GM18519 (cell line): ENCODE measurements around the gene LAMA5.

Experiments used
- ATAC-seq: cut with Tn5 transposase; IDR thresholded peaks from one replicate; pipeline ENCODE4 v1.9.1; 2021; ENCODE audit warnings: mild to moderate bottlenecking, moderate library complexity; ENCODE audit not compliant: unreplicated experiment, low FRiP score

LAMA5 gene

DNA sequence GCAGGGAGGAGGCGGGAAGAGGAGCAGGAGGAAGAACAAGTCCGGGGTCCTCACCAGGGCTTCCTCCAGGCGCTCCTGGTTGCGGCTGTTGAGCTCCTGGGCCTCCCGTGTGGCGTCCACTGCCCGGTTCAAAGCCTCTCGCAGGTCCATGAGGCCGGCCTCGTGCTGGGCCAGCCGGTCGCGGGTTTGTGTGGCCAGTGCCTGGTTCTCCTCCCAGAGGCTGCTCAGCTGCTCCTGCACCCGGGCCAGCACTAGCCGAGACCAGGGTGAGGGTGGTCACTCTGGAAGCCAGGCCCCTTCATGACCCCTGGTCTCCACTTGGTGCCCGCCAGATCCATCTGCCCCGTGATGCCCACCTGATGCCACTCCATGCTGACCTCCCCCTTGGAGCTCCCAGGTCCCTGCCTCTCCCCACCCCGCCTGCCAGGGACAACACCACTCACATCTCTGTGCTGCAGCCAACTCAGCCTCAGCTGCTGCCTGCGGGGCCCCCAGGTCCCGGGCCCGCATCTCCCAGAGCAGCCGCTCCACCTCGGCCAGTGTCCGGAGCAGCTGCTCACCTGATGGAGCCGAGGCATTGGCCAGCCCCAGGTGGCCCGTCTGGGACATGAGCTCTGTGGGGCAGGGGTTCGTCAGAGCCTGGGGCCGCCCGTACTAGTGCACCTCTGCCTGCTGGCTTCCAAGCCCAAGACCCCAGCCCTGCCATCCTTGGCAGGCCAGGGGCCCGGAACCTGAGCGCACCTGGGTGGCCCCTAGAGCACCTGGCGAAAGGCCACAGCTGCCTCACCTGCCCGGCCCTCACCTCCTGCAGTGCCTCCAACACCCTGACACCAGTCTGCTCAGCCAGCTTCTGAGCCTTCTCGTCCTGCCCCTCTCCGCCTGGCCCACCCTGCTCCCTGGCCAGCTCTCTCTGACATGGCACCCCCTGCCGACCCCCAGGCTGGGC lies 48.4 kb downstream of the LAMA5 start:
- no peak for ATAC-seq

DNA sequence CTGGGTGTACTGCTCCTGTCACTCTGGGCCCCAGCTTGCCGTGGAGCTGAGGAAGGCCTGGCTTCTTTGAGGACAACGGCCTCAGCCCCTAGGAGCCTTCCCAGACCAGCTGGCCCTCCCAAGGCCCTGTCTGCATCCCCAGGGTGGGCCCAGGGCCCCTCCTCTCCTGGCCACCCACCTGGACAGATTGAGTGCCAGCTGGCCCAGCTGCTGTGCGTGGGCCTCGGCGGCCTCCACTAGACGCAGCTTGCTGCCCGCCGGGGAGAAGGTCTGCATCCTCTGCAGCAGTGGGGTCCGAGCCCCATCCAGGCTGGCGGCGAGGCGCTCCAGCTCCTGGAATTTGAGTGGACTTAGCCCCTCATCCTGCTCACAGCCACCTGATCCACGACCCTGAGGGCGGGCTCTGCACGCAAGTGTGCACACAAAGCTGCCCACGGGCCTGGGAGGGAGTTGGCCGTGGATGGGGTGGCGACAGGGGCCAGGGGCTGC lies 49.9 kb downstream of the LAMA5 start:
- no peak for ATAC-seq

DNA sequence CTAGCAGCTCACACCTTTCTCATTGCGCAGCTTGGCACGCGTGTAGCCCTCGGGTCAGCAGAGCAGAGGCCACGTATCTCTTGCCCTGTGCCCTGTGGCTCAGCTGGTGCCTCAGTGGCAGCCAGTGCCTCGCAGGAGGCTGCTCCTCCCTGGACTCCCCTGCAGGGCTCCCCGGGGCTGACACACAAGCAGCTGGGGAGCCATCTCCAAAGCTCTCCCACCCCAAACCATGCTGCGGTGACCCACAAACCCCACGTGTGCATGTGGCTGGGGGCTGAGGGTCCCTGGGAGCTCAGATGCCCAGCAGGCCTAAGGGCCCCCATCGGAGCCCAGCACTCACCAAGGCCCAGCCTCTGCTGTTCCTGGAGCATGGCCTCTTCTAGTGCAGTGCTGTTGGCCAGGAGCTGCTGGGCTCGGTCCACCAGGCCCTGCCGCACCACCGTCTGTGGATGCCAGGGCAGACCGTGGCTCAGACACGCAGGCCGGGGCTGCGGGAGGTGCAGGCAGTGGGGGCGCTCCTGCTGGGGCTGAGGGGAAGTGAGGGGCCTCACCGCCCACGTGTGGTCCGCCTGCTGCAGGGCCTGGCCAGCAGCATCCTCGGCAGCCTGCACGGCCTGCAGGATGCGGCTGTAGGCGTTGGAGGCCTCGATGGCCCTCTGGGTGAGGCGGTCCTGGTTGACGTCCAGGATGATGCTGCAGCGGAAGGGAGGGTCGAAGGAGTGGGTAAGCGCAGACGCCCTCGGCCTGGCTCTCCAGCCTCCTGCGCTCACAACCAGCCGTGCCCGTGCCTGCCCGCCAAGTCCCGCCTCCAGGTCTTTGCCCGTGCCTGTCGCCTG lies 50.6 kb downstream of the LAMA5 start:
- ATAC-seq, result no peak

DNA sequence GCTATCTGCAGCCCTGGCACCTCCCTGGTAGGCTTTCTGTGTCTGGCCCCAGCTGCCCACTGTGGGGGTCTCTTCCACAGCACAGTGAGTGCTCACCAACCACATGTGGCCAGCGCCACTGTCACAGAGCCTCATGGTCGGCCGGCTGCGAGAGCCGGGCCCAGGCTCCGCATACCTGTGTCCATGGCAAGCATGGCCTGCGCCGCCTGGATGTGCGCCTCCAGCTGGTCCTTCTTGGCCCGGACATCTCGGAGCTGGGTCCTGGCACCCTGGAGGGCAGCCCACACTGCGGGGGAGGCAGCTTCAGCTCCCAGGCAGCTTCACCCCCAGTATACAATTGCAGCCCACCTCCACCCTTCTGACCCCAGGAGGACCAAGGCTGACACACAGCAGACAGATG lies 51.3 kb downstream of the LAMA5 start:
- ATAC-seq, result no peak

DNA sequence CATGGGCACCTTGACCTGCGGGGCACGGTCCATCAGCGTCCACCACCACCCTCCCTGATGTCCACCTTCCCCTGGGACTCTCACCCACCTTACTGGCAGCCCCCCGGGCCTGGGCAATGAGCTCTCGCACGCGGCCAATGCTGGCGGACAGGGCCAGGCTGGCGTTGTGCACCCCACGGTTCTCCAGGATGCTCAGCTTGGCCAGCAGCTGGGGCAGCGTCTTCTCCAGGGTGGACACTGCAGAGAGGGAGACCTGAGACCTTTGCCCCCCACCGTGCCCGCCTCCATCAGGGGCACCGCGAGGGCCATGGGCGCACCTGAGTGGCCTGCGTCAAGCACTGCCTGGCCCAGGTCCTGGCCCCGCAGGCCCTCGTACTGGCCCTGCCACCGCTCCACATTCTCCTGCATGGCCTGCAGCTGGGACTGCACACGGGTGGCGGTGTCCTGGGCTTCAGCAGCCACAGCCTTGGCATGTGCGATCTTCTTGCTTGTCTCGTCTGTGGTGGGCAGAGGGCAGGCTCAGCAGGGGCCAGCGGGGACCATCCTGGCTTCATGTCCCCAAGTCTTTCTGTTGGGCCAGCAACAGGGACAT lies 52.3 kb downstream of the LAMA5 start:
- no peak for ATAC-seq

DNA sequence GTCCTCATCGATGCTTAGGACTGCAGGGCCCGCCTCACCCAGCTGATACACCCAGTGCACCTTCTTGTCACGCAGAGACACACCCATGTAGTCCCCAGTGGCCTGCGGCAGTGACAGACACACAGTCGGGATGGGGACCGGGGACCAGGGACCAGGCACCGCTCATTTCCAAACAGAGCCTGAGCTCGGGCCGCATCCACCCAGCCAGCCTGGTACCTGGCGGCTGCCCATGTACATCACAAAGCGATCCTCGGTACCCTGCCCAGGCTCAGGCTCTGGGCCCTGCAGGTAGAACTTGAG lies 52.8 kb downstream of the LAMA5 start:
- ATAC-seq, result no peak

DNA sequence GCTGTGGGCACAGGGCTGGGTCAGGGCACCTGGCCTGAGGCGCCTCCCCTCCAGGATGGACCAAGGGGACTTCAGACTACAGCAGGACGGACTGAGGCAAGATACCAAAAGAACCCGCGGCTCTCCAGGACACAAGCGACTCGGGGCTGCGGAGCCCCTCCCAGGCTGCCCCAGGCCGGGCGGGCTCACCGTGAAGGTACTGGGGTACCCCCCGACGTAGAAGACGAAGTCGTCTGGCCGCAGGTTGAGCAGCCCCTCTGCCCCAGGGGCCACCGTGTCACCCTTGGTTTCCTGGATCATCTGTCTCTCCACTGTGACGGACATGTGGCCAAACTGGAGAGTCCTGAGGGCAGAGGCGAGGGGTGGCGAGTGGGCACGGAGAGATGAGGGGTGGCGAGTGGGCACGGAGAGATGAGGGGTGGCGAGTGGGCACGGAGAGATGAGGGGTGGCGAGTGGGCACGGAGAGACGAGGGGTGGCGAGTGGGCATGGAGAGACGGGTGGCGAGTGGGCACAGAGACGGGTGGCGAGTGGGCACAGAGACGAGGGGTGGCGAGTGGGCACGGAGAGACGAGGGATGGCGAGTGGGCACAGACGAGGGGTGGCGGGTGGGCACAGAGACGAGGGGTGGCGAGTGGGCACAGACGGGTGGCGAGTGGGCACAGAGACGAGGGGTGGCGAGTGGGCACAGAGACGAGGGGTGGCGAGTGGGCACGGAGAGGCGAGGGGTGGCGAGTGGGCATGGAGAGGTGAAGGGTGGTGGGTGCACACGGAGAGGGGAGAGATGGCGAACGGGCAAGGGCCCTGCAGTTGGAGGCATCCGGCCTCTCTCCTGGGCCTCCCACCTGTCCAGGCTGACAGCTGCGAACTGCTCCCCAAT lies 53.4 kb downstream of the LAMA5 start:
- ATAC-seq, result no peak

DNA sequence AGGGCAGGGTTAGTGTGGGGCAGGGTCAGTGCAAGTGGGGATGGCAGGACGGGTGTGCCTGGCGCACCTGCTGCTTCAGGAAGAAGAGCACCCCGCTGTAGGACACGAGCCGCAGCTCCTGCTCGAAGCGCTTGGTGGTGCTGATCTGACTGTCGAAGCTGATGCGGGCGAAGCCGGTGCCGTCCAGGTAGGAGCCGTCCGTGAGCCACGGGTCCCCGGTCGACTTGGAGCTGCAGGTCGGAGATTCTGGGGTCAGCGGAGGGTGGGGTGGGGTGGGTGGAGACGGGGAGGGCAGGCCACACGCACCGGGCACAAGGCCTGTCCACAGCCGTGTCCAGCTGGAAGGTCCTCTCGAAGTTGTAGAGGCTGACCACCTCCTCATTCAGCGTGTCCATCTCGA lies 54.1 kb downstream of the LAMA5 start:
- ATAC-seq, result no peak

DNA sequence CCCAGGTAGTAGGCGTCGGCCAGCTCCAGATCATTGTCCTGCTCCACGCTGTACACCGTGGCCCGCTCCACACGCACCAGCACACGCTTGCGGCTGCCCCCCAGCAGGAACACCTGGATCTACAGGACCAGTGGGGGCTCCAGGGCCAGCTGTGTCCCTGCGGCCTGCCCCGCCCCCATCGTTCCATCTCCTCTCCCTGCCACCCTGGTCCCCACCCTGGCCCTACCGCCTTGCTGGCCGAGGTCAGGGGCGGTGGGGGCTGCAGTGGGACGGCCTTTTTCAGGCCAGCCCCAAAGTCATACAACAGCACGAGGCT lies 54.5 kb downstream of the LAMA5 start:
- no peak for ATAC-seq

DNA sequence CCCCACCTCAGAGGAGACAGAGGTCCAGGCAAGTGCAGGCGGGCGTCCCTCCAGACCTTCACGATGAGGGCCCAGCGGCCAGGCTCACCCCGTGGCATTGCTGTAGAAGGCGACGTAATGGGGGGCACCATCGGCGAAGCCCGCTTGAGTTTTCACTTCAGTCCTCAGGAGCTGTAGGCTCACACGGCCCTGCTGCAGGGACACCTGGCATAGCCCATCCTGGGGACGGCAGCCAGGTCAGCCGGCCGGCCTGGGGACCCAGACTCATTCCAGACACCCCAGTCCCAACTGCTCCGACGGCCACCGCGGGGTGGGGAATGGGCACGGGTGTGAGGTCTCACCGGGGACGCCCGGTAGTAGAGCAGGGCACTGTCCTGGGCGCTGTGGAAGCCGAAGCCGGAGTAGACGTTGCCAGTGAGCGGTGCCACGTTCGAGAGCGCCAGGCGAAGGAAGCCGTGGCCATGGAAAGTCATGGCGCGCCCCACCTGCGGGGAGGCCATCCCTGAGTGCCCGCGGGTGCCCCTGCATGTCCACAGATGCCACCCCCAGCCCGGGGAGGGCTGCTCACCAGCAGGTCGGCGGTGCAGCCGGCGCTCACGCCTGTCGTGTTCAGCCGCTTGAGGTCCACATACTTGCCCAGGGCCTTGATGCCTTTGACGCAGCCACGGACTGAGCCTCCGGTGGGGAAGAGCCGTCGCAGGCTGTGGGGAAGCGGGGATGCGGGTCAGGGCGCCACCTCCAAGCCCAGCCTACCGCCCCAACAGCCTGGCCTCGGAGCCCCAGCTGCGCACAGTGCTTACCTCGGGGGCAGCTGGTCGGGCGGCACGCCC lies 55.1 kb downstream of the LAMA5 start:
- no peak for ATAC-seq

DNA sequence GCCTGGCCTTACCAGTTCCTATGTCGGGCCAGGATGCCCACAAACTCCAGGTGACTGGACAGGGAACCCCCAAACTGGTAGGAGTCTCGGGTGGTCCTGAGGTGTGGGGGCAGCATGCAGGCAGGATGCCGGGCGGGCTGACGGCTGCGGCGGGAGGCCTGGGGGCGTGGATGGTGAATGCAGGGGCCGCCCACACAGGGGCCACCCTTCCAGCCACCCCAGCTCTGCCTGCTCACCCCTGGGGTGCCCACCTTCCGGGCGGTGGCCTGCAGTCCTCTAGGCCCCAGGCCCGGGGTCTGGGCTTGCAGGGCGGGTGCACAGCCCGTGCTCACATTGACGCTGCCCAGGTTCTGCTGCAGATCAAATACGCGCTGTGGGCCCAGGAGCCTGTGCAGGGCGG lies 56.0 kb downstream of the LAMA5 start:
- ATAC-seq, result no peak

DNA sequence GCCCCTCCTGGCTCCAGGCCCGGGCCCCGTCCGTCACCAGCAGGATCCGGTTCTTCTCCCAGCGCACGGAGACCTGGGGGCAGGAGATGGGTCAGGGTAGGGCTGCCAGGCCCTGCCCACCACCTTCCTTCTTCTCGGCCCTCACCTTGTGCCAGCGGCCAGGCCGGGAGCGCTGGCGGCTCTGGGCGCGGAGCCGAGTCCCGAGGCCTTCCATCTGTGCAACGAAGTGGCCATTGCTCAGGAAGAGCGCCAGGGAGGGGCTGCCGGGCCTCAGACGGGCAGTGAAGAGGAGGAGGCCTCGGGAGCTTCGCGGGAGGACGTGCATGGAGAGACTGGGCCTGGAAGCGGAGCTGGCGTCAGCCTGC lies 56.4 kb downstream of the LAMA5 start:
- no peak for ATAC-seq

DNA sequence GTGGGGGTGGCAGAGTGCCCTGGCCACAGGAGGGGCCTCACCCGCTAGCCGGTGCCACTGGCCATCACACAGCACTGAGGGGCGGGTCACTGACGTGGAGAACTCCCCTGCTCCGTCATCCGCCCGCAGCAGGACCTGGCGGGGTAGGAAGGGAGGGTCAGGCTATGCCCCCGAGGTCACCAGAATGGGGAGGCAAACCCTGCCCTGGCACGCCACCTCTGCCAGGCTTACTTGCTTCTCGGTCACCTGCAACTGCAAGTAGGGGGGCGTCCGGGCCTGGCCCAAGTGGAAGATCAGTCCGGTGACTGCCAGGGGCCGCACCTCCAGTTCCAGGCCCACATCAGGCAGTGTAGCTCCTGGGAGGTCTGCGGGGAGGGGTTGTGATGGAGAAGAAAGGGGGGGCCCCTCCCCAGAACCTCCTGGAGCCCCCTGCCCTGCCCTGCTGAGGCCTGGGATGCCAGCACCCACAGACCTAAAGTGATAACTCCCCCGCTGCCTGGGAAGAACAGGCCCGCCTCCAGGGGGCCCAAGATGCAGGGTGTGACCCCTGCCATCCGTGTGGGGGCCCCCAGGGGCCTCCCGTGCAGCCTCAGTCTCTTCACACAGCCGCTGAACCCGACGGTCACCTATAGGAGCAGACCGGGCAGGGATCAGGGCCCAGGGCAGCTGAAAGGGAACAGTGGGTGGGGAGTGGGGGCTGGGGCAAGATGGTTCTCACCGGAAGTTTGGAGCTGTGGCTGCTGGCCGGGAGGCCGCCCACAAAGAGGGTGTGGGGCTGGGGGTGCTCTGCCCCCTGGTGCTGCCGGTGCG lies 57.0 kb downstream of the LAMA5 start:
- no peak for ATAC-seq

DNA sequence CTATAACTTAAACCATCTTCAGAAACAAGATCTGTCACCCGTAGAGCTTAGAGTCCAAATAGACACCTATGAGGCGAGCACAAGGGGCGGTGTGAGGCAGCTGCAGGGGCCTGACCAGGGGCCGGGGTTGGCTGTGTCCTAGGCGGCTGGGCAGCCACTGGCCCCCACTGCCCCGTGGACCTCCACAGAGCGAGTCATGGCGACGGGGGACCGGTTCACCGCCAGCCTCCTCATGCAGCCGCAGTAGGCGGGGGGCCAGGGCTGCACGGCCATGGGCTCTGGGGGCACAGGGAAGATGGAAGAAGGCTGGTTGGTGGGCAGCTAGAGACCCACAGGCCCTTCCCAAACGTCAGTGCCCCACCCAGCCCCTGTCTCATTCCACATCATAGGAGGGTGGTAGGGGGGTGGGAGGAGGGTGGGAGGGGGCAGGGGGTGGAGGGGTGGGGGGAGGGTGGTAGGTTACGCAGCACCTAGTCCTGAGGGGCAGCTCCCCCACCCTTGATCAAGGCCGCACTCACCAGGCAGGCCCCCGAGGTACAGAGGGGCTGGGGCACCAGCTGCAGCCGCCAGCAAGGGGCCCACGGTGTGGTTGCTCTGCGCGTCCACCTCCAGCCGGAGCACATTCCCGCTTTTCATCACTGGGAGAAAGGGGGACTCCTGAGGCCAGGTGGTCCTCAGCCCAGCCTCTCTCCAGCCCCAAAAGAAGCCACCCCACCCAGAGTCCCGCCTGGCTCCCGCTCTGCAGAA lies 57.7 kb downstream of the LAMA5 start:
- no peak for ATAC-seq

DNA sequence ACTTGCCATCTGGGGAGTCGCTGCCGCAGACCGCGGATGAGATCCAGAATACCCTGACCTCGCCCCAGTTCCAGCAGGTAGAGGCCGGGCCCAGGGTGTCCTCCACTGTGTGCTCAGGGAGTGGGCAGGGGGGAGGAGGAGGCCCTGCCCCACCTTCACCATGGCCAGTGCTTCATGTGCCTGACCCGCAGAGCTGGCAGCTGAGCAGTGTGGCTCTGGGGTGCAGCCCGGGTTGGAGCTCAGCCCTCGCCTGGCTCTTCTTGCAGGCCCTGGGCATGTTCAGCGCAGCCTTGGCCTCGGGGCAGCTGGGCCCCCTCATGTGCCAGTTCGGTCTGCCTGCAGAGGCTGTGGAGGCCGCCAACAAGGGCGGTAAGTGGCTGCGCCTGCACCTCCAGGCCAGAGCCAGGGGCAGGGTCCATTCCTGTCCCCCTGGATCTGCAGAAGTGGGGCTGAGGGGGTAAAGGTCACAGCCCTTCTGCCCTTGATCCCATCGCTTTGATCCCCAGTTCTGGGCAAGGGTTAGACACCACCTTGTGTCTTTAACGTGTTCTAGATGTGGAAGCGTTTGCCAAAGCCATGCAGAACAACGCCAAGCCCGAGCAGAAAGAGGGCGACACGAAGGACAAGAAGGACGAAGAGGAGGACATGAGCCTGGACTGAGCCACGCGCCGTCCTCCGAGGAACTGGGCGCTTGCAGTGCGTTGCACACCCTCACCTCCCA lies 58.9 kb downstream of the LAMA5 start:
- no peak for ATAC-seq

DNA sequence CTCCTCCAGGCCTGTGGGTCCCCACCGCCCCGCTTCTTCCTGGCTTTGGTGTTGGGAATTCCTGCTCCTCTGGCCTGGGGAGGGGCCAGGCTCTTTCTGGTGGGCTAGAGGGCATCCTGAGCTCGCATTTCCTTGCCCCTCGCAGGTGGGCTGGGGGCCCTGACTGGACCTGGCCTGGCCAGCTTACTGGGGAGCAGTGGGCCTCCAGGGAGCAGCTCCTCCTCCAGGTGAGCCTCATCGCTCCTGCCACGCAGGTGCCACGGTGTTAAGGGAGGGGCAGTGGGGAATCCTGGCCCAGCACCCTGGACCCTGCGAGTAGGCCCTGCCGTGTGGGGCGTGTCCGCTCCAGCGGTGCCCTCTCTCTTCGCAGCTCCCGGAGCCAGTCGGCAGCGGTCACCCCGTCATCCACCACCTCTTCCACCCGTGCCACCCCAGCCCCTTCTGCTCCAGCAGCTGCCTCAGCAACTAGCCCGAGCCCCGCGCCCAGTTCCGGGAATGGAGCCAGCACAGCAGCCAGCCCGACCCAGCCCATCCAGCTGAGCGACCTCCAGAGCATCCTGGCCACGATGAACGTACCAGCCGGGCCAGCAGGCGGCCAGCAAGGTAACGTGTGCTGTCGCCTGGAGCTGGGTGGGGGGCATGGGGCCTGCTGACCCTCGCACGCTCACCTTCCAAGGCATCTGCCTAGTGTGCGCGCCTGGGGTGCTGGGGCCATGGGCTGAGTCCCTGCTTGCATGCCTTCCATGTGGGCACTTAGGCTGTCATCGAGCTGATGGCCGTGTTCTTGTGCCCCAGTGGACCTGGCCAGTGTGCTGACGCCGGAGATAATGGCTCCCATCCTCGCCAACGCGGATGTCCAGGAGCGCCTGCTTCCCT lies 59.6 kb downstream of the LAMA5 start:
- ATAC-seq, result no peak
